Myocyte (in vitro differentiated cells): ENCODE results near the gene PRKACA. TPM values are rescaled to one million over a fixed set of nuclear protein-coding genes. Genes with fewer than 3 reads are reported as not detected.

Experiments
- DNase-seq: peaks from one replicate; pipeline ENCODE4 v3.0.0-alpha.2; 2012; ENCODE audit warnings: low read depth
- total RNA-seq: library from RNA; depleted of rRNA; stranded (reverse); fragments of >200 nt; gene quantifications from 2 replicates; pipeline ENCODE4 v1.2.3, GENCODE V29; 2014

Gene PRKACA
- total RNA-seq, 1 donor from 2014 or later = 84.3 TPM

DNA sequence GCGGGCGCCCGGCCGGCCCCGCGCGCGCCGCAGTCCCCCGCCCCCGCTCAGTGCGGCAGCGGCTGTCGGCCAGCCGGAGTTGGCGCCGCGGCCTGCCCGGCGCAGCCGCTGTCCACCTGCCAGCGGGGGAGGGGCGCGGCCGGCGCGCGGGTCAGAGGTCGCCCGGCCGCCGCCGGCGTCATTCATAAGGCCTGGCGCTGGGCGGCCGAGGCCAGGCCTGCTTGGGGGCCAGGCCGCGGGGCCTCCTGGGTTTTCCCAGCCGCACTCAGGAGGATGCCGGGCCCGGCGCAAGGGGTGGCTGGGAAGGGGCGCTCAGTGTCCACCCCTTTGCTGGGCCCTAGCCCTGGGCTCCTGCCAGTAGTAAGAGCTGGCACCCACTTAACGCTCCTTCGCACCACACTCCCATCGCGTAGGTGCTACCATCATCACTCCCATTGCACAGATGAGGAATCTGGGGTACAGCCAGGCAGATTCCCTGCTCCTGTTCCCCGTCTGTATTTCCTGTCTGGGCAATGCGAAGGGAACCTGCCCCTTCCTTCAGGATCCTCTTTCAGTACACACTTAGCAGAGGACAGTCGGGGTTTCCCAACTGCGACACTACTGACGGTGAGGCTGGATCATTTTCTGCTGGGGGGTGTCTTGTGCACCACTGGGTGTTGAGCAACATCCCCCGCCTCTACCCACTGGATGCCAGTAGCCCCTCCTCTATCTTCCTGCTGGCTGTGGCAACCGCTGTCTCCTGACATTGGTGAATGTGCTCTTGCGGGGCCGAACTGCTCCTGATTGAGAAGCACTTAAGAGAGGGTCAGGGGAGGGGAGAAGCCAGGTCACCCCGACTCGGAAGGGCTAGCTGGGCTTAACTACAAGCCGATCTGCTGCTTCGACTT lies 846 bp upstream of the PRKACA start:
- DNase-seq = peak; percentile 69

DNA sequence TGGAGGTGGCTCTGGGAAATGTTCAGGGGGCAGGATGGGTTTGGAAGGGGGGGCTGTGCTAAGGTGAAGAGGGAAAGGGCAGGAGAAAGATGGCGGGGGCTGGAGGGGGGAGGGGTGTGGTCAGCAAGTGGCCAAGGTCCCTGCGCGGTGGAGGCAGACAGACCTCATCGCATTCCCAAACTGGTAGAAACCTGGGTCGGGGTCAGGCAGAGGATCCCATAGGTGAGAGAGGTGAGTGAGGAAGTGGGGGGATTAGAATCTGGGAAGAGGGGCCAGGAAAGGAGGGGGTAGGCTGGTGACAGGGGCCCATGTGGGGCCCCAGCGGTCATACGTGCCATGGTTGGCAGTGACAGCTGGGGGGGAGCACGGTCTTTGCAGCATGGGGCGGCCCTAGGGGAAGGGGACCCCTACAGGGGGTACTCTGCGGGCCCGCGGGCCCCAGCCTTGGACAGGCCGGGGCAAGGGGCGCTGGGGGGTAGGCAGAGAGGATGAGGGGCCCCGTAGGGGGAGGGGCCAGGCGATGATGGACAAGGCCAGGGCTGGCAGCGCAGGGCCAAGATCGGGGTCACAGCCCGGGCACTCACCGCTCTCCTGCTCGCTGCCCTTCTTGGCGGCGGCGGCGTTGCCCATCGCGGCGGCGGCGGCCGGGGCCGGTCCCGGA lies 514 bp downstream of the PRKACA start:
- DNase-seq = peak; percentile 58

DNA sequence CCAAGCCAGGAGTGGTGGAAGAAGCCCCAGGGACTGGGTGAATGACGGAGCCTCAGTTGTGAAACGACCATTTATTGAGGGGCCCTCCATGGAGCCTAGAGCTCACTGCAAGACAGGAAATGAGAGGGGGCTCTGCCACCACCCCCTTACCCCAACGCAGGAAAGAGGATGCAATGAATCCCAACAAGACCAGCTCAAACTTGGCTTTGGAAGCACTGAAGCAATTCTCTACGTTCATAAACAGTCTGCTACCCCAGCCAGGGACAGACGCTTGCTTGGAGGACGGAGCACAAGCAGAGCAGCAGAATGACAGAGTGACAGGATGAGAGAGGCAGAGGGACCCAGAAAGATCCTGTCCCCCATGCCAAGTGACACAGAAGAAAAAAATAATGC lies 1.0 kb downstream of the PRKACA start:
- no peak for DNase-seq

- DNase-seq = no peak
Measured at GRCh38 chr19:14115756-14116155, 1.8 kb downstream of the PRKACA start.

DNA sequence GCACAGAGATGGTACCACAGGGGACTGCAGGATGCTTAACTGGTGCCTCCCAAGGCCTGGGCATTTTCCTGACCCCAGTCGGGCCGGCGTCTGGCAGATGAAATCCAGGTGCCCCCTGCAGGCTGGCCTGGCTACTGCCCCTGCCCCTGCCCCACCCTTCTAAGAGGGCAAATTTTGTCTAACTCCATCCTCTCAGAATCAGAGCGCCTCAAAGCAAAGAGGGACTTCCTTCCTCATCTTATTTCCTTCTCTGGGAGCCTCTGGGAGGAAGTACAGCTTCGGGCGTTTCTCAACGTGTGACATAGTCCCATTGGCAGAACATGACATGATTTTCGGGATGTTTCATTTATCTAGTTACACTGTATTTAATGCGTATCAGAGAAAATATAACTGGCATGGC lies 2.7 kb downstream of the PRKACA start:
- no peak for DNase-seq

GRCh38 chr19:14114439-14114838 lies 3.1 kb downstream of the PRKACA start:
- DNase-seq = no peak

- DNase-seq = no peak
Measured at GRCh38 chr19:14113762-14114414, 3.7 kb downstream of the PRKACA start.

DNA sequence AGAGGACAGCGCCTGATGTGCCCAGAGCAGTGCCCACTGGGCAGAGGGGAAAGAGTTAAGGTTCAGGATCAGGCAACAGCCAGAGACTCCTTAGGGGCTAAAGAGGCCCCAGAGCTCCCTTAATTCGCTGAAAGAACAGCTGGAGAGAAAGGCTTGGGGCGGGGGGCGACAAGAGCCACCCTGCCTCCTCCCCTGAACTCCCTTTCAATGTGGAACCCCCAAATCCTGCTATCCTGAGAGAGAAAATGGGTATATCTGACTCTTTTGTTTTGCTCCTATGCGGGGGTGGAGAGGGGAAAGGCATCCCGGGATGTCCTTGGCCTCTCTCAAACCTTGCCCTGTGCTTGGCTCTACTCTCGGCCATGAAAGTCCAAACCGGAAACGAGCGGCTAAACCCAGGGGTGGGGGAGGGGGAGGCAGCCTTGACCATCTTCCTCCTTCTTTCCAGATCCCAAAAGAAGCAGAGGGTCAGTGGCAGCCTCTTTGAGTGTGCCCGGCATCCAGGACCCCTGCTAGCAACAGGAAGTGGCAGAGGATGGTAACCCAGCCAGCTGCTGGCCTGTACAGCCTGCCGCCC lies 4.7 kb downstream of the PRKACA start:
- DNase-seq = peak; percentile 41

GRCh38 chr19:14112051-14112808 lies 5.3 kb downstream of the PRKACA start:
- no peak for DNase-seq

DNA sequence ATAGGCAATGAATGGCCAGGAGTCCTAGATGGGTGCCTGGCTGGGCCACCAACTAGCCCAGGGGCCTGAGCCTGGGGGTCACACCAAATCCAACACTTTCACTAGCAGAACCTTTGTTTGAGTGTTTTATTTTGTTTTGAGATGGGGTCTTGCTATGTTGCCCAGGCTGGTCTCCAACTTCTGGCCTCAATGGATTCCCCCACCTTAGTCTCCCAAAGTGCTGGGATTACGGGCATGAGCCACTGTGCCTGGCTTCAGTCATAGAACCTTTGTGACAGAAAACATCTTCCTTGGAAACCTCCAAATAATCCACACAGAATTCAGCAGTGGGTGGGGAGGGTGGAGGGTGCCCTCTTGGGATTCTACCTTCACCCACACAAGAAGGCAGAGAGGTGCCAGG lies 6.1 kb downstream of the PRKACA start:
- no peak for DNase-seq

- no peak for DNase-seq
Measured at GRCh38 chr19:14110650-14111049, 6.9 kb downstream of the PRKACA start.

- DNase-seq = no peak
Measured at GRCh38 chr19:14107581-14108461, 9.7 kb downstream of the PRKACA start.

- no peak for DNase-seq
Measured at GRCh38 chr19:14106840-14107239, 10.7 kb downstream of the PRKACA start.

GRCh38 chr19:14105680-14106079 lies 11.9 kb downstream of the PRKACA start:
- DNase-seq = no peak

DNA sequence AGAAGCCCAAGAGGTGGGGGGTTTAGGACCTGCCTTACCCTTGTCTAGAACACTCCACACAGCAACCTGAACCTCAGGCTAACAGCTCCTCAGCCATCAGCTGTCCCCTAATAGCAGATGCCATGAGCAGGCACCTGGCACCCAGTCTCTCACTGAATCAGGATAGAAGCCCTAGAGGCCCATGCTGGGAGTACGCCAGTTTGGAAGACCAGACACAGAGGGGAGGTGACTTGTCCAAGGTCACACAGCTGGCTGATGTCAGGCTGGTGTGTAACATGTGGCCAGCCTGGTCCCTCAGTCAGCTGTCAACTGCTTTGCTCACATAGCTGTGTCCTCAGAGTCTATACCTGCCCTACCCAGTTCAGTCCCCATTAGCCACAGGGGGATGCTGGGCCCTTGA lies 14.3 kb downstream of the PRKACA start:
- peak; percentile 61 for DNase-seq

DNA sequence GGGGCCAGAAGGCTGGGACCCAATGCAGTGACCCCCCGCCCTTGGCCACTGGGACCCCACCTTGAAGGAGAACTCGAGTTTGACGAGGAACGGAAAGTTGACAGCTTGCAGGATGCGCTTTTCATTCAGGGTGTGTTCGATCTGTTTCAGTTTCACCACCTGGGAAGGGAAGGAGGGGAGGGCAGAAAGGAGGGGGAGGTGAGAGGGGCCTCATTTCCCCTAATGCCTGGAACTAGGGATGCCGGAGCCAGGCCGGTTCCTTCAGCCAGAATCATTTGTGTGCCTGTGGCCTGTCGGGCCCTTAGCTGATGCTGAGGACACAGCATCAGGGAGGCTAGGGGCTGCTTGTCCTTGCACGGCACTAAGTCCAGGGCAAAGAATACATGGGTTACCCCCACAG lies 14.8 kb downstream of the PRKACA start:
- DNase-seq = no peak

DNA sequence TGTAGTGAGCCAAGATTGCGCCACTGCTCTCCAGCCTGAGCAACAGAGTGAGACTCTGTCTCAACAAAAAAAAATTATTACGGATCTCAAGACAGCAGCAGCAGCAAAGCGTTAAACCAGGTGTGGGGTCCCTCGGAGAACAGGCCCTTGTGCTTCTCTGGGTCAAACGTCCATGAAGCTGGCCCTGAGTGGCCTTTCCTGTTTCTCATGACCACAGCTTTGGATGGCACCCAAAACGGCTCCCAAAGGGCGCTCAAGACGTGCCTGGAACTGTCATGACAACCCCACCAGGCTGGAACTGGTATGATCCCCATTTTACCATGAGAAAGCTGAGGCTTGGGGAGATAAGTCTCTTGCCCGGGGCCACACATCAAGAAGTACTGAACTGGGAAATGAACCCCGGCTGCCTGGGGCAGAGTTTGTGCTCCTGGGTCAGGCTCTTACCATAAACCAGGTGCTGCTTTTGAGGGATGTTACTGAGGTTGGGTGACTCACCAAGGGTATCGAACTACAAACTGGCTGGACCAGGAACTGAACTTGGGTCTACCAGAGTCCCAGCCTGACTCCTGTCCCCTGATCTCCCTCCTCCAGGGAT lies 15.4 kb downstream of the PRKACA start:
- DNase-seq = no peak

GRCh38 chr19:14101003-14101545 lies 16.5 kb downstream of the PRKACA start:
- no peak for DNase-seq

GRCh38 chr19:14097532-14098151 lies 19.9 kb downstream of the PRKACA start:
- DNase-seq = no peak
